Measurements from ENCODE around the gene SLC39A7. TPM values are rescaled to one million over a fixed set of nuclear protein-coding genes. Genes with fewer than 3 reads are reported as not detected.
A peak's percentile ranks its signal among the peaks of the same experiment; 100 is the strongest.

The SLC39A7 gene
- total RNA-seq, 1 donor from 2014 or later, result 31.7 TPM

DNA sequence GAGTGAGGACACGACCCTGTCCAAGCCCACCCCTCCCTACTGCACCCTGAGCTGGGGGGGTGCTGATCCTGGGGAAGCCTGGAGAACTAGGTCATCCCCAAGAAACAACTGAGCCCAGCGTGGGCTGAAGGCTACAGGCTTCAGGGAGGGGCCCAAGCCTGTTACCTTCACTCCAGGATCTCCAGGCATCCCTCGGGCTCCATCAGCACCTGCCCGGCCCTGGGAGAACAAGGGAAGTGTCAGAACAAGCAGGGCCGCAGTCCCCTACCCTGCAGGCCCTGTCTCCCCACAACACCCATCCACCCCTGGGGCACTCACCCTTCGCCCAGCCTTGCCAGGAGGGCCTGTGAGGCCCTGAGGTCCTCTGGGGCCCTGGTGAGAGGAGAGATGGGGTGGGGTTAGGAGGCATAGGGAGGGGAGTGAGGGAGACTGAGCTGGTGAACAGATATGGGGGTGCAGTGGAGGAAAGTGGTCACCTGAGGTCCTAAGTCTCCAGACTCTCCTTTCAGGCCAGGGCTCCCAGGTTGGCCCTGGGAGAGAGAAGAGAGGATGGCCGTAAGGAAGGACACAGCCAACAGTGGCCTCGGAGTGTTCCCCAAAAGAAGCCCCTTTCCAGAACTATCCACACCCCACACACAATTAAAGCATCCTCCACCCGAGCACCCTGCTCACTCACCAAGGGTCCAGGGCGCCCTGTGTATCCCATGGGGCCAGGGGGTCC lies 21.8 kb upstream of the SLC39A7 start:
- no peak for TF ChIP-seq CTCF (IDR thresholded peaks at IDR 0.05)
- no peak overlapping the region for H3K27ac Mint-ChIP-seq
- intact Hi-C loops (cut with micrococcal nuclease), result loop anchor here (1.0 kb wide), 1 partner anchor 14 kb away; no protein-coding TSS in a partner anchor
- ChIA-PET CTCF (no interaction called here), POLR2A (no interaction called here)
- peaks cover 9% of the 10 kb centered on the region for H3K36me3 Mint-ChIP-seq (ENCODE audit: low read depth)
- peaks cover 6% of the 10 kb centered on the region for H3K27me3 Mint-ChIP-seq
- no peak overlapping the region for H3K4me3 Mint-ChIP-seq
- no peak for ATAC-seq (ENCODE audit: low read depth)
- peaks cover 12% of the 10 kb centered on the region for H3K9me3 Mint-ChIP-seq
- peaks cover 14% of the 10 kb centered on the region for H3K4me1 Mint-ChIP-seq
- DNase-seq, result no peak

DNA sequence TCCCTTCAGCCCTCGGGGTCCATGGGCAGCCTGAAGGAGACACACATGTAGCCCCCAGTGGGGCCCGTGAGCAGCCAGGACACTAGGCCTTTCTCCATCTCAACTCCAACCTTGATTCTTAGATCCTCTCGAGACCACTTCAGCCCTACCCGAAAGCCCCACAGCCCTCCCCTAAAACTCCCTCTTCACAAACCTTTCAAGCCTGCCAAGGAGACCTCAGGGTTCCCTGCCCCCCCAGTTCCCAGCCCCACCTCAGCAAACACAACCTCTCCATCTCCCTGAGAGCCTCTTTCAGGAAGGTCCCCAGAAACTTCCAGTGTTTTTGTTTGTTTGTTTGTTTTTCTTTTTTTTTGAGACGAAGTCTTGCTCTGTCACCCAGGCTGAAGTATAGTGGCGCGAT lies 19.5 kb upstream of the SLC39A7 start:
- ATAC-seq (ENCODE audit: low read depth), result no peak
- DNase-seq, result no peak
- H3K9me3 Mint-ChIP-seq, result peaks cover 12% of the 10 kb centered on the region
- no peak overlapping the region for H3K4me3 Mint-ChIP-seq
- H3K27me3 Mint-ChIP-seq, result peaks cover 14% of the 10 kb centered on the region
- TF ChIP-seq CTCF (IDR thresholded peaks at IDR 0.05), result no peak
- intact Hi-C loops (cut with micrococcal nuclease), result no loop called here
- H3K27ac Mint-ChIP-seq, result no peak overlapping the region
- peaks cover 14% of the 10 kb centered on the region for H3K4me1 Mint-ChIP-seq
- CTCF ChIA-PET, result no interaction called here
- POLR2A ChIA-PET, result no interaction called here
- peaks cover 9% of the 10 kb centered on the region for H3K36me3 Mint-ChIP-seq (ENCODE audit: low read depth)

GRCh38 chr6:33183071-33183683 lies 17.5 kb upstream of the SLC39A7 start:
- no peak for TF ChIP-seq CTCF (IDR thresholded peaks at IDR 0.05)
- intact Hi-C loops (cut with micrococcal nuclease), result no loop called here
- Mint-ChIP-seq H3K27me3 (peaks cover 27% of the 10 kb centered on the region), H3K27ac (peak overlapping the region; percentile 57), H3K9me3 (peaks cover 12% of the 10 kb centered on the region), H3K4me1 (peaks cover 17% of the 10 kb centered on the region), H3K36me3 (ENCODE audit: low read depth) (peaks cover 9% of the 10 kb centered on the region), H3K4me3 (peak overlapping the region; percentile 42)
- ChIA-PET POLR2A (interaction anchor here (0.6 to 1.8 kb wide), 7 partner anchors 9 to 211 kb away, joined by 3 to 11 read pairs (median 3); partner anchors contain the start of genes COL11A2, RING1, RPS18 and VPS52), CTCF (interaction anchor here (1.1 to 1.4 kb wide), 2 partner anchors 14 to 65 kb away, joined by 3 to 4 read pairs; no protein-coding TSS in a partner anchor)
- no peak for DNase-seq
- ATAC-seq (ENCODE audit: low read depth), result peak; percentile 49

- DNase-seq (no peak), ATAC-seq (ENCODE audit: low read depth) (no peak)
- intact Hi-C loops (cut with micrococcal nuclease), result no loop called here
- Mint-ChIP-seq H3K4me3 (no peak overlapping the region), H3K27ac (no peak overlapping the region), H3K4me1 (peaks cover 17% of the 10 kb centered on the region), H3K27me3 (peaks cover 38% of the 10 kb centered on the region), H3K36me3 (ENCODE audit: low read depth) (peaks cover 9% of the 10 kb centered on the region), H3K9me3 (peaks cover 12% of the 10 kb centered on the region)
- ChIA-PET CTCF (no interaction called here), POLR2A (no interaction called here)
- TF ChIP-seq CTCF (IDR thresholded peaks at IDR 0.05), result no peak
Measured at GRCh38 chr6:33185190-33185589, 15.5 kb upstream of the SLC39A7 start.

DNA sequence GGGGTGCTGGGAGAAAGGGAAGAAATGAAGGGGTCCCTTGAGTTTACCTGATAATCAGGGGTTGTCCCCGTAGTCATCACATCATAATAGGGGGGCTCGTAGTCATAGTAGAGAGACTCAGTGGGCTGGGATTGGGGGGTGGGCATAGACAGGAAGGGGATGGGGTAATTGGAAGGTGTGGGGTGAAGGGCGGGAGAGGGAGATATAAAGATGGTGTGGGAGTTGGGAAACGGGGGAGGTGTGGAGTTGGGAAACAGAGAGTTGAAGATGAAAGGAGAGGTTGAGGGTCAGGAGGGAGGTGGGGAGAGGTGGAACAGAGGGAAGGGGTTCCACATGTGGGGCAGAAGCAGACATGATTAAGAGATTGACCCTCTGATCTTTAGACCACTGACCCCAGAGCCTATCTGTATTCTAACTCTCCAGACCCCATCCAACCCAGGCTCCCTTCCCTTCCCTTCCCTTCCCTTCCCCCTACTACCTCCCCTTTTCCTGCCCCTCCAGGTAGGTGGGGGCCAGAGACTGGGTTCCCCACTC lies 14.9 kb upstream of the SLC39A7 start:
- ChIA-PET POLR2A (no interaction called here), CTCF (no interaction called here)
- peaks cover 41% of the 10 kb centered on the region for H3K27me3 Mint-ChIP-seq
- DNase-seq, result no peak
- peaks cover 12% of the 10 kb centered on the region for H3K9me3 Mint-ChIP-seq
- no peak for TF ChIP-seq CTCF (IDR thresholded peaks at IDR 0.05)
- intact Hi-C loops (cut with micrococcal nuclease), result no loop called here
- H3K4me1 Mint-ChIP-seq, result peaks cover 17% of the 10 kb centered on the region
- no peak overlapping the region for H3K27ac Mint-ChIP-seq
- H3K36me3 Mint-ChIP-seq (ENCODE audit: low read depth), result peaks cover 9% of the 10 kb centered on the region
- H3K4me3 Mint-ChIP-seq, result no peak overlapping the region
- no peak for ATAC-seq (ENCODE audit: low read depth)

Data from activated B cell treated with CpG ODN at 0.5 μM for 24 hours (primary cell).